ENCODE measurements around the gene ZNF302.

- TF ChIP-seq CTCF (IDR thresholded peaks at IDR 0.05) (no peak), RAD21 (IDR thresholded peaks at IDR 0.05; ENCODE audit: low read length) (no peak)
These were observed 21.8 kb upstream of the ZNF302 start for GRCh38 chr19:34655651-34656050.
